HepG2 (cell line): Measurements from ENCODE around the gene ANKLE1. TPM values are rescaled to one million over a fixed set of nuclear protein-coding genes. Genes with fewer than 3 reads are reported as not detected.
A peak's percentile ranks its signal among the peaks of the same experiment; 100 is the strongest.

Experiments
- HOXA3 ChIP-seq: sonication (generic); formaldehyde crosslinking; IDR thresholded peaks from 2 replicates; pipeline ENCODE4 v1.5.0; 2020; ENCODE audit warnings: missing genetic modification reagents
- NCOA1 ChIP-seq: sonication (generic); formaldehyde crosslinking; IDR thresholded peaks from 2 replicates; pipeline ENCODE4 v1.9.0; 2021; ENCODE audit warnings: missing genetic modification reagents
- NR0B2 ChIP-seq: sonication (generic); formaldehyde crosslinking; IDR thresholded peaks from 2 replicates; pipeline ENCODE4 v1.4.0; 2020; ENCODE audit warnings: mild to moderate bottlenecking, missing genetic modification reagents
- PRMT3 ChIP-seq: sonication (generic); formaldehyde crosslinking; IDR thresholded peaks from 2 replicates; pipeline ENCODE4 v1.8.1; 2022; ENCODE audit warnings: low read depth, mild to moderate bottlenecking, moderate library complexity, missing genetic modification reagents, borderline replicate concordance
- RAD21 ChIP-seq: fragments of 450-650 bp; formaldehyde crosslinking; IDR thresholded peaks from 2 replicates; pipeline ENCODE4 v1.5.0; 2020; ENCODE audit warnings: mild to moderate bottlenecking
- RBFOX2 ChIP-seq: fragments of 200-400 bp; formaldehyde crosslinking; IDR thresholded peaks from 2 replicates; pipeline ENCODE4 v1.6.1; 2017; ENCODE audit warnings: low read depth, mild to moderate bottlenecking, low read length
- STAT5B ChIP-seq: sonication (generic); formaldehyde crosslinking; IDR thresholded peaks from 2 replicates; pipeline ENCODE4 v1.4.0; 2020; ENCODE audit warnings: missing genetic modification reagents
- ZNF263 ChIP-seq: sonication (generic); formaldehyde crosslinking; IDR thresholded peaks from 2 replicates; pipeline ENCODE4 v1.4.0; 2020; ENCODE audit warnings: missing genetic modification reagents
- ZNF513 ChIP-seq: sonication (generic); formaldehyde crosslinking; conservative IDR thresholded peaks from 2 replicates; pipeline ENCODE4 v1.5.0; 2020; ENCODE audit warnings: missing genetic modification reagents
- polyA plus RNA-seq, 8 experiments: library from polyadenylated mRNA; depleted of rRNA in 3 of 8; stranded (reverse) in 7 of 8; unstranded in 1 of 8; fragments of >200 nt; fragmentation: Illumina TruSeq in 4 of 8; extraction: Trizol in 4 of 8; gene quantifications; 2 replicates each; pipeline versions ENCODE4 v1.2.1 to v1.2.3, GENCODE V29; 2011 to 2016; ENCODE audit warnings: low read depth in 4 of 8, missing spikeins in 1 of 8, mixed read lengths in 1 of 8; ENCODE audit not compliant: insufficient read depth in 1 of 8
- total RNA-seq, 5 experiments: library from RNA; depleted of rRNA; stranded (reverse); fragments of >200 nt; fragmentation: Illumina TruSeq; extraction: Trizol; gene quantifications; 2 replicates each; pipeline ENCODE4 v1.2.3, GENCODE V29; 2016; ENCODE audit warnings: low read depth in 1 of 5
- TF ChIP-seq, protein P1 (sequence below): sonication (generic); formaldehyde crosslinking; IDR thresholded peaks from 2 replicates; pipeline ENCODE4 v1.8.1; 2023; ENCODE audit warnings: mild to moderate bottlenecking, missing genetic modification reagents
- TF ChIP-seq, protein P2 (sequence below): sonication (generic); formaldehyde crosslinking; IDR thresholded peaks from 2 replicates; pipeline ENCODE4 v1.5.0; 2020; ENCODE audit warnings: missing genetic modification reagents
- TF ChIP-seq, protein P3 (sequence below): sonication (generic); formaldehyde crosslinking; IDR thresholded peaks from 2 replicates; pipeline ENCODE4 v1.4.0; 2020; ENCODE audit warnings: missing genetic modification reagents
- TF ChIP-seq, protein P4 (sequence below): IDR thresholded peaks from 2 replicates; pipeline ENCODE4 v1.6.1; 2016; ENCODE audit warnings: mild to moderate bottlenecking
- TF ChIP-seq, protein P5 (sequence below): sonication (generic); formaldehyde crosslinking; IDR thresholded peaks from 2 replicates; pipeline ENCODE4 v1.4.0; 2020; ENCODE audit warnings: mild to moderate bottlenecking, missing genetic modification reagents
- TF ChIP-seq, protein P6 (sequence below): IDR thresholded peaks from 2 replicates; pipeline ENCODE4 v1.6.1; 2016; ENCODE audit warnings: low read depth, control low read depth

ANKLE1 gene
- total and polyA plus RNA-seq, 2 of the 13 experiments (the other 11 are each of a cell fraction or from before 2014, with no cell fraction given): 0.69 to 1.5 TPM

- TF ChIP-seq, protein P1, sequence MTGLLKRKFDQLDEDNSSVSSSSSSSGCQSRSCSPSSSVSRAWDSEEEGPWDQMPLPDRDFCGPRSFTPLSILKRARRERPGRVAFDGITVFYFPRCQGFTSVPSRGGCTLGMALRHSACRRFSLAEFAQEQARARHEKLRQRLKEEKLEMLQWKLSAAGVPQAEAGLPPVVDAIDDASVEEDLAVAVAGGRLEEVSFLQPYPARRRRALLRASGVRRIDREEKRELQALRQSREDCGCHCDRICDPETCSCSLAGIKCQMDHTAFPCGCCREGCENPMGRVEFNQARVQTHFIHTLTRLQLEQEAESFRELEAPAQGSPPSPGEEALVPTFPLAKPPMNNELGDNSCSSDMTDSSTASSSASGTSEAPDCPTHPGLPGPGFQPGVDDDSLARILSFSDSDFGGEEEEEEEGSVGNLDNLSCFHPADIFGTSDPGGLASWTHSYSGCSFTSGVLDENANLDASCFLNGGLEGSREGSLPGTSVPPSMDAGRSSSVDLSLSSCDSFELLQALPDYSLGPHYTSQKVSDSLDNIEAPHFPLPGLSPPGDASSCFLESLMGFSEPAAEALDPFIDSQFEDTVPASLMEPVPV (CRISPR knock-in tag): peak; percentile 33; the same call in 1 of the 2 replicates
- TF ChIP-seq RAD21 (CRISPR knock-in tag): peak; percentile 98
- TF ChIP-seq RBFOX2: peak; percentile 38; the same call in 1 of the 2 replicates
- TF ChIP-seq, protein P2, sequence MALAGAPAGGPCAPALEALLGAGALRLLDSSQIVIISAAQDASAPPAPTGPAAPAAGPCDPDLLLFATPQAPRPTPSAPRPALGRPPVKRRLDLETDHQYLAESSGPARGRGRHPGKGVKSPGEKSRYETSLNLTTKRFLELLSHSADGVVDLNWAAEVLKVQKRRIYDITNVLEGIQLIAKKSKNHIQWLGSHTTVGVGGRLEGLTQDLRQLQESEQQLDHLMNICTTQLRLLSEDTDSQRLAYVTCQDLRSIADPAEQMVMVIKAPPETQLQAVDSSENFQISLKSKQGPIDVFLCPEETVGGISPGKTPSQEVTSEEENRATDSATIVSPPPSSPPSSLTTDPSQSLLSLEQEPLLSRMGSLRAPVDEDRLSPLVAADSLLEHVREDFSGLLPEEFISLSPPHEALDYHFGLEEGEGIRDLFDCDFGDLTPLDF: peak; percentile 57; the same call in 1 of the 2 replicates
- TF ChIP-seq, protein P3, sequence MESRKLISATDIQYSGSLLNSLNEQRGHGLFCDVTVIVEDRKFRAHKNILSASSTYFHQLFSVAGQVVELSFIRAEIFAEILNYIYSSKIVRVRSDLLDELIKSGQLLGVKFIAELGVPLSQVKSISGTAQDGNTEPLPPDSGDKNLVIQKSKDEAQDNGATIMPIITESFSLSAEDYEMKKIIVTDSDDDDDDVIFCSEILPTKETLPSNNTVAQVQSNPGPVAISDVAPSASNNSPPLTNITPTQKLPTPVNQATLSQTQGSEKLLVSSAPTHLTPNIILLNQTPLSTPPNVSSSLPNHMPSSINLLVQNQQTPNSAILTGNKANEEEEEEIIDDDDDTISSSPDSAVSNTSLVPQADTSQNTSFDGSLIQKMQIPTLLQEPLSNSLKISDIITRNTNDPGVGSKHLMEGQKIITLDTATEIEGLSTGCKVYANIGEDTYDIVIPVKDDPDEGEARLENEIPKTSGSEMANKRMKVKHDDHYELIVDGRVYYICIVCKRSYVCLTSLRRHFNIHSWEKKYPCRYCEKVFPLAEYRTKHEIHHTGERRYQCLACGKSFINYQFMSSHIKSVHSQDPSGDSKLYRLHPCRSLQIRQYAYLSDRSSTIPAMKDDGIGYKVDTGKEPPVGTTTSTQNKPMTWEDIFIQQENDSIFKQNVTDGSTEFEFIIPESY: peak; percentile 68; the same call in 1 of the 2 replicates
- no peak for TF ChIP-seq ZNF513 (CRISPR knock-in tag)
- TF ChIP-seq ZNF263 (CRISPR knock-in tag): peak; percentile 57; the same call in 1 of the 2 replicates
- TF ChIP-seq, protein P4, sequence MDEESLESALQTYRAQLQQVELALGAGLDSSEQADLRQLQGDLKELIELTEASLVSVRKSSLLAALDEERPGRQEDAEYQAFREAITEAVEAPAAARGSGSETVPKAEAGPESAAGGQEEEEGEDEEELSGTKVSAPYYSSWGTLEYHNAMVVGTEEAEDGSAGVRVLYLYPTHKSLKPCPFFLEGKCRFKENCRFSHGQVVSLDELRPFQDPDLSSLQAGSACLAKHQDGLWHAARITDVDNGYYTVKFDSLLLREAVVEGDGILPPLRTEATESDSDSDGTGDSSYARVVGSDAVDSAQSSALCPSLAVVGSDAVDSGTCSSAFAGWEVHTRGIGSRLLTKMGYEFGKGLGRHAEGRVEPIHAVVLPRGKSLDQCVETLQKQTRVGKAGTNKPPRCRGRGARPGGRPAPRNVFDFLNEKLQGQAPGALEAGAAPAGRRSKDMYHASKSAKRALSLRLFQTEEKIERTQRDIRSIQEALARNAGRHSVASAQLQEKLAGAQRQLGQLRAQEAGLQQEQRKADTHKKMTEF (CRISPR knock-in tag): peak; percentile 65; the same call in 1 of the 2 replicates
- peak; percentile 81; the same call in 1 of the 2 replicates for TF ChIP-seq NCOA1
- peak; percentile 55; the same call in 1 of the 2 replicates for TF ChIP-seq NR0B2
- TF ChIP-seq STAT5B (CRISPR knock-in tag): no peak
- TF ChIP-seq, protein P5, sequence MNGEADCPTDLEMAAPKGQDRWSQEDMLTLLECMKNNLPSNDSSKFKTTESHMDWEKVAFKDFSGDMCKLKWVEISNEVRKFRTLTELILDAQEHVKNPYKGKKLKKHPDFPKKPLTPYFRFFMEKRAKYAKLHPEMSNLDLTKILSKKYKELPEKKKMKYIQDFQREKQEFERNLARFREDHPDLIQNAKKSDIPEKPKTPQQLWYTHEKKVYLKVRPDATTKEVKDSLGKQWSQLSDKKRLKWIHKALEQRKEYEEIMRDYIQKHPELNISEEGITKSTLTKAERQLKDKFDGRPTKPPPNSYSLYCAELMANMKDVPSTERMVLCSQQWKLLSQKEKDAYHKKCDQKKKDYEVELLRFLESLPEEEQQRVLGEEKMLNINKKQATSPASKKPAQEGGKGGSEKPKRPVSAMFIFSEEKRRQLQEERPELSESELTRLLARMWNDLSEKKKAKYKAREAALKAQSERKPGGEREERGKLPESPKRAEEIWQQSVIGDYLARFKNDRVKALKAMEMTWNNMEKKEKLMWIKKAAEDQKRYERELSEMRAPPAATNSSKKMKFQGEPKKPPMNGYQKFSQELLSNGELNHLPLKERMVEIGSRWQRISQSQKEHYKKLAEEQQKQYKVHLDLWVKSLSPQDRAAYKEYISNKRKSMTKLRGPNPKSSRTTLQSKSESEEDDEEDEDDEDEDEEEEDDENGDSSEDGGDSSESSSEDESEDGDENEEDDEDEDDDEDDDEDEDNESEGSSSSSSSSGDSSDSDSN (CRISPR knock-in tag): peak; percentile 80
- 0 out of 2 replicates have a peak, but pooled peaks have one; percentile 63 for TF ChIP-seq PRMT3 (CRISPR knock-in tag)
- TF ChIP-seq HOXA3 (CRISPR knock-in tag): peak; percentile 68
- TF ChIP-seq, protein P6, sequence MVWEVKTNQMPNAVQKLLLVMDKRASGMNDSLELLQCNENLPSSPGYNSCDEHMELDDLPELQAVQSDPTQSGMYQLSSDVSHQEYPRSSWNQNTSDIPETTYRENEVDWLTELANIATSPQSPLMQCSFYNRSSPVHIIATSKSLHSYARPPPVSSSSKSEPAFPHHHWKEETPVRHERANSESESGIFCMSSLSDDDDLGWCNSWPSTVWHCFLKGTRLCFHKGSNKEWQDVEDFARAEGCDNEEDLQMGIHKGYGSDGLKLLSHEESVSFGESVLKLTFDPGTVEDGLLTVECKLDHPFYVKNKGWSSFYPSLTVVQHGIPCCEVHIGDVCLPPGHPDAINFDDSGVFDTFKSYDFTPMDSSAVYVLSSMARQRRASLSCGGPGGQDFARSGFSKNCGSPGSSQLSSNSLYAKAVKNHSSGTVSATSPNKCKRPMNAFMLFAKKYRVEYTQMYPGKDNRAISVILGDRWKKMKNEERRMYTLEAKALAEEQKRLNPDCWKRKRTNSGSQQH: 0 out of 2 replicates have a peak, but pooled peaks have one; percentile 31
These were observed 906 bp downstream of the ANKLE1 start (continued) for GRCh38 chr19:17282488-17283125.
